ENCODE measurements around the gene MVK.

Gene MVK

GRCh38 chr12:109573029-109573913, at the start of gene MVK, which contains the start of gene MMAB:
MVK (plus strand) TSS chr12:109573794; CDS start chr12:109574823, 1,029 bp downstream.
MMAB (minus strand) TSS chr12:109573504; CDS start chr12:109573480, 24 bp downstream.
- peak; percentile 99 for DNase-seq

GRCh38 chr12:109524466-109525278, 48.9 kb upstream of the MVK start:
- no peak for DNase-seq

GRCh38 chr12:109525279-109525585, 48.4 kb upstream of the MVK start:
- DNase-seq: no peak

- DNase-seq: no peak
Observed at GRCh38 chr12:109527489-109528123, 46.0 kb upstream of the MVK start.

GRCh38 chr12:109529691-109530640, 43.6 kb upstream of the MVK start:
- no peak for DNase-seq

GRCh38 chr12:109531411-109531810, 42.2 kb upstream of the MVK start:
- no peak for DNase-seq

GRCh38 chr12:109532721-109533486, 40.7 kb upstream of the MVK start:
- no peak for DNase-seq

GRCh38 chr12:109533487-109533740, 40.2 kb upstream of the MVK start:
- DNase-seq: no peak

- DNase-seq: no peak
Observed at GRCh38 chr12:109534456-109534855, 39.1 kb upstream of the MVK start.

- no peak for DNase-seq
Observed at GRCh38 chr12:109535231-109535862, 38.2 kb upstream of the MVK start.

GRCh38 chr12:109535863-109536250, 37.7 kb upstream of the MVK start:
- no peak for DNase-seq

GRCh38 chr12:109537136-109537535, 36.5 kb upstream of the MVK start:
- DNase-seq: no peak

- no peak for DNase-seq
Observed at GRCh38 chr12:109538191-109538863, 35.3 kb upstream of the MVK start.

- DNase-seq: no peak
Observed at GRCh38 chr12:109539508-109539907, 34.1 kb upstream of the MVK start.

GRCh38 chr12:109540526-109541412, 32.8 kb upstream of the MVK start:
- no peak for DNase-seq

GRCh38 chr12:109541413-109541726, 32.2 kb upstream of the MVK start:
- DNase-seq: no peak

GRCh38 chr12:109542014-109542413, 31.6 kb upstream of the MVK start:
- DNase-seq: no peak

- DNase-seq: no peak
Observed at GRCh38 chr12:109542876-109543275, 30.7 kb upstream of the MVK start.

GRCh38 chr12:109544955-109545531, 28.6 kb upstream of the MVK start:
- no peak for DNase-seq

All from stimulated activated CD4-positive, alpha-beta T cell treated with anti-CD3 and anti-CD28 coated beads, Interleukin-15, amount 100 ng/mL, for 24 hours (primary cell).